Epithelial cell of esophagus (primary cell): ENCODE results near the gene SCRN3.
A peak's percentile ranks its signal among the peaks of the same experiment; 100 is the strongest.

Experiments used
- DNase-seq: peaks from one replicate; pipeline ENCODE4 v3.0.0; 2010; ENCODE audit warnings: low read depth
- H3K4me3 ChIP-seq: 2 replicates; pipeline ENCODE4 v1.5.1; 2011; ENCODE audit warnings: mild to moderate bottlenecking, low read length, control low read depth
- TF ChIP-seq, protein P1 (sequence below): IDR thresholded peaks from 2 replicates; pipeline ENCODE4 v1.5.1; 2011; ENCODE audit warnings: low read depth, mild to moderate bottlenecking, low read length, control low read depth, inconsistent platforms; ENCODE audit not compliant: insufficient read depth; ENCODE audit errors: missing control alignments

The SCRN3 gene

GRCh38 chr2:174439950-174440349 lies 44.4 kb downstream of the SCRN3 start:
- H3K4me3 ChIP-seq = no peak overlapping the region
- DNase-seq = no peak
- TF ChIP-seq, protein P1, sequence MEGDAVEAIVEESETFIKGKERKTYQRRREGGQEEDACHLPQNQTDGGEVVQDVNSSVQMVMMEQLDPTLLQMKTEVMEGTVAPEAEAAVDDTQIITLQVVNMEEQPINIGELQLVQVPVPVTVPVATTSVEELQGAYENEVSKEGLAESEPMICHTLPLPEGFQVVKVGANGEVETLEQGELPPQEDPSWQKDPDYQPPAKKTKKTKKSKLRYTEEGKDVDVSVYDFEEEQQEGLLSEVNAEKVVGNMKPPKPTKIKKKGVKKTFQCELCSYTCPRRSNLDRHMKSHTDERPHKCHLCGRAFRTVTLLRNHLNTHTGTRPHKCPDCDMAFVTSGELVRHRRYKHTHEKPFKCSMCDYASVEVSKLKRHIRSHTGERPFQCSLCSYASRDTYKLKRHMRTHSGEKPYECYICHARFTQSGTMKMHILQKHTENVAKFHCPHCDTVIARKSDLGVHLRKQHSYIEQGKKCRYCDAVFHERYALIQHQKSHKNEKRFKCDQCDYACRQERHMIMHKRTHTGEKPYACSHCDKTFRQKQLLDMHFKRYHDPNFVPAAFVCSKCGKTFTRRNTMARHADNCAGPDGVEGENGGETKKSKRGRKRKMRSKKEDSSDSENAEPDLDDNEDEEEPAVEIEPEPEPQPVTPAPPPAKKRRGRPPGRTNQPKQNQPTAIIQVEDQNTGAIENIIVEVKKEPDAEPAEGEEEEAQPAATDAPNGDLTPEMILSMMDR = no peak

- peak; percentile 82 for DNase-seq
- H3K4me3 ChIP-seq = no peak overlapping the region
- TF ChIP-seq, protein P1 = no peak
These were observed 47.3 kb downstream of the SCRN3 start for GRCh38 chr2:174442546-174443510.

- no peak overlapping the region for H3K4me3 ChIP-seq
- DNase-seq = no peak
- TF ChIP-seq, protein P1 = no peak
These were observed 49.2 kb downstream of the SCRN3 start for GRCh38 chr2:174444761-174445160.

GRCh38 chr2:174445248-174445647 lies 49.7 kb downstream of the SCRN3 start:
- H3K4me3 ChIP-seq = no peak overlapping the region
- TF ChIP-seq, protein P1 = no peak
- DNase-seq = no peak

GRCh38 chr2:174446531-174446930 lies 51.0 kb downstream of the SCRN3 start:
- TF ChIP-seq, protein P1 = no peak
- DNase-seq = no peak

DNA sequence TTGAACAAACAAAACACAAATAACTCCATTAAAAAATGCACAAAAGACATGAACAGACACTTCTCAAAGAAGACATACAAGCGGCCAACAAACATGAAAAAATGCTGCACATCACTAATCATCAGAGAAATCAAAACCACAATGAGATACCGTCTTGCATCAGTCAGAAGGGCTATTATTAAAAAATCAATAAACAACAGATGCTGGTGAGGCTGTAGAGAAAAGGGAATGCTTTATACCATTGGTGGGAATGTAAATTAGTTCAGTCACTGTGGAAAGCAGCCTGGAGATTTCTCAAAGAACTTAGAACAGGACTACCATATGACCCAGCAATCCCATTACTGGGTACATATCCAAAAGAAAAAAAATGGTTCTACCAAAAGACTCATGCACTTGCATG lies 53.5 kb downstream of the SCRN3 start:
- TF ChIP-seq, protein P1 = no peak
- no peak overlapping the region for H3K4me3 ChIP-seq

More at GRCh38 chr2:174446531-174446930, 51.0 kb downstream of the SCRN3 start:
- no peak overlapping the region for H3K4me3 ChIP-seq

More for the DNA sequence above, 53.5 kb downstream of the SCRN3 start:
- DNase-seq = no peak
